Subcutaneous adipose tissue (tissue), 4 donors: ENCODE data around the gene CTDSP2. TPM values are rescaled to one million over a fixed set of nuclear protein-coding genes. Genes with fewer than 3 reads are reported as not detected.

Source experiments
- total RNA-seq, 4 donors: library from RNA; depleted of rRNA; stranded (reverse); fragments of >200 nt; gene quantifications; one replicate each; pipeline ENCODE4 v1.1.0, GENCODE V29; 2016
- TF ChIP-seq, protein P1 (sequence below): fragments of 450-650 bp; IDR thresholded peaks from one replicate; pipeline ENCODE4 v1.5.1; 2016; ENCODE audit warnings: low read depth, mild to moderate bottlenecking, control low read depth, antibody characterized with exemption, moderate library complexity

Gene CTDSP2
- total RNA-seq, 4 donors from 2014 or later, result 126 to 167 (median 139) TPM

DNA sequence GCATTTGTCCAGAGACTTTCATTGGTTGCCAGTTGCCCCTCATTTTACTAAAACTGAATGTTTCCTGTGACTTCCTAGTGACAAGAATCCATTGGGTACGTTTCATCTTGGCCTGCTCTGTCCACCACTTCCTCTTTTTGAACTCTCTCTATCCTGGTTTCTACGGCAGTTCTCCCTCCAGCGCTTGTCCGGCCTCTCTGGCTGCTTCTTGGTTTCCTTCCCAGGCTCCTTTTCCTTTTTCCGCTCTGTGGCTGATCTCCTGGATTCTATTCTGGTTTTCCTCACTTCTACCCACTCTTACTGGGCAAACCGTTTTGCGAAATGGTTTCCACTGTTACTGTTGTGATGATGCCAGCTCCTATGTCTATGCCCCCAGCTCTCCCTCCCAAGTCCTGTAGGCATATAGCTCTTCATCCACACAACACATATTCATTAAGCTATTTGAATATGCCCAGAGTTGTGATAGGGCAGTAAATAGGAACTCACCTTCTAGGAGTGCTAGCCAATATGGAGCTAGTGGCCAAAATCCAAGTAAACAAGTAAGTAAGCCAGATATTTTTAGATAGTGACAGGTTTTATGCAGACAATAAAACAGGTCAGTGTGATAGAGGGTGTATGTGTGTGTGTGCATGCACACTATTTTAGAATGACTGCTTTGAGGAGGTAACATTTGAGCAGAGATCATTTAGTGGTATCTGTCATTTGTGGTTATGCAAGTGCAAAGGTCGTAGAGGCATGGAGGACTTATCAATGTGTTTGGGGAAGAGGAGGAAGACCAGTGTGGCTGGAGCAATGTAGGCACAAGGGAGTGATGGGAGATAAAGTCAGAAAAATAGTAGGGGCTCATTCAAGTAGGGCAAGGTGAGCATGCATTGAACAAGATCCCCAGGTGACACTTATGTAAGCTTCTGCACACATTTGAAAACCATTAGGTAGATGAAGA is 27.9 kb upstream of the CTDSP2 start:
- TF ChIP-seq, protein P1, sequence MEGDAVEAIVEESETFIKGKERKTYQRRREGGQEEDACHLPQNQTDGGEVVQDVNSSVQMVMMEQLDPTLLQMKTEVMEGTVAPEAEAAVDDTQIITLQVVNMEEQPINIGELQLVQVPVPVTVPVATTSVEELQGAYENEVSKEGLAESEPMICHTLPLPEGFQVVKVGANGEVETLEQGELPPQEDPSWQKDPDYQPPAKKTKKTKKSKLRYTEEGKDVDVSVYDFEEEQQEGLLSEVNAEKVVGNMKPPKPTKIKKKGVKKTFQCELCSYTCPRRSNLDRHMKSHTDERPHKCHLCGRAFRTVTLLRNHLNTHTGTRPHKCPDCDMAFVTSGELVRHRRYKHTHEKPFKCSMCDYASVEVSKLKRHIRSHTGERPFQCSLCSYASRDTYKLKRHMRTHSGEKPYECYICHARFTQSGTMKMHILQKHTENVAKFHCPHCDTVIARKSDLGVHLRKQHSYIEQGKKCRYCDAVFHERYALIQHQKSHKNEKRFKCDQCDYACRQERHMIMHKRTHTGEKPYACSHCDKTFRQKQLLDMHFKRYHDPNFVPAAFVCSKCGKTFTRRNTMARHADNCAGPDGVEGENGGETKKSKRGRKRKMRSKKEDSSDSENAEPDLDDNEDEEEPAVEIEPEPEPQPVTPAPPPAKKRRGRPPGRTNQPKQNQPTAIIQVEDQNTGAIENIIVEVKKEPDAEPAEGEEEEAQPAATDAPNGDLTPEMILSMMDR, result no peak

DNA sequence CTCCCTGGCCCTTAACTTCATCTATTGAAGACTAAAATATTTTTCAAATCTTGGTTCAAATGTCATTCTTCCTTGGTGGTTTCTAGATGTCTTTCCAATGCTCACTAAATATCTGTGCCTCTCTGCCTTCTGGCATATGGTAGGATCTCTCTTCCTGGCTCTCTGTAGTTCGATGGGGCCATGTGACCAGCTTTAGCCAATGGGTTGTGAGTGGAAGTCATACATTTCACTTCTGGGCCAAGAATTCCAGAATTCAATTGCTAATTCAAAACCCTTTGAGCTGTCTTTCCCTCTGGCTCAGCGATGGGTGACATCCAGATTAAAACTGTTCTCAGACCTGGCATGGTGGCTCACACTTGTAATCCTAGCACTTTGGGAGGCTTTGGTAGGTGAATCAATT is 25.8 kb upstream of the CTDSP2 start:
- TF ChIP-seq, protein P1, result no peak

DNA sequence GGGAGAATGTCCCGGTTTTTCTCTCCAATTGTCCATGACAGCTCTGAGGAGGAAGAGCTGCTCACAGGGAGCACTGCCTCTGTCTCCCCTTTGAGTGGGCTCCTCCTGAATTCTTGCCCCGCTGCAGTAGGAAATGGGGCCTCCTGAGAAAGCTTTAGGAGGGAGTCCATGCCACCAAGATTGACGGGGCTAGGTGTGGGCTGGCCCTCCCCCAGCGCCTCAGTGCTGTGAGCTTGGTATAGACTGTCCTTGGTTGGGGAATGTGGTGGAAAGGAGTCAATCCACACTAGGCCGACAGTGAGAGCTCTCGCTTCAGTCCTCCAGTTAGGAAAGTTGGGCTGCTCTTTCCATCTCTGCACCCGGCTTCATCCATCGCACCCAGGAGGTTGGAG is 23.4 kb upstream of the CTDSP2 start:
- TF ChIP-seq, protein P1, result no peak

DNA sequence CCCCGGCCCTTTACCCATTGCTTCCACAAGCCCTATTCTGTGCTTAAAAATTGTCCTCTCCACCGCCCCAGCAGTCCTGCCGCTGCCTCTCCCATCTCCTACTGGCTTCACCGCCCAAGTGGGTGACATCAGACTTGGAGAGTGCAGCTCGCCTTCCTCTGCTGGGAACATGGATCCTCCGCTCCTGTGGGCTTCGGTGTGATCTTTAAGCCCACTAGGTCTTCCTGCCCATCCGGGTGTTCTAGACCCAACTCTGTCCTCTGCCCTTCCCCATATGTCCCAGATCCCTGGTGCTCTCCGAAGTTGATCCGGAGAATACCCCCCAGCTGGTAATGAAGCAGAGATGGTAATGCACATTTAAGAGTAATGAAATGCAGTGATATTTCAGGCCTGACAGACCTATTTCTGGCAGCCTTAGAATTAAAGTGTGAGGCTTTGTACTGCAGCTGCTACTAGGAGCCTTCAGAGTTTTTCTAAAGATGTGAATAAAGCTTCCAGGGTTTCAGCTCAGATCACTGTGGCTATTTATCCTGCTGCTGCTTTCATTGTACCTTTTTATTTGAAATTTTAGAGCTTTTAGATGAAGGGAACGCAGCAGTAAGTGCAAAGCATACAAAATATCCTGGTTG is 22.9 kb upstream of the CTDSP2 start:
- TF ChIP-seq, protein P1, result no peak

DNA sequence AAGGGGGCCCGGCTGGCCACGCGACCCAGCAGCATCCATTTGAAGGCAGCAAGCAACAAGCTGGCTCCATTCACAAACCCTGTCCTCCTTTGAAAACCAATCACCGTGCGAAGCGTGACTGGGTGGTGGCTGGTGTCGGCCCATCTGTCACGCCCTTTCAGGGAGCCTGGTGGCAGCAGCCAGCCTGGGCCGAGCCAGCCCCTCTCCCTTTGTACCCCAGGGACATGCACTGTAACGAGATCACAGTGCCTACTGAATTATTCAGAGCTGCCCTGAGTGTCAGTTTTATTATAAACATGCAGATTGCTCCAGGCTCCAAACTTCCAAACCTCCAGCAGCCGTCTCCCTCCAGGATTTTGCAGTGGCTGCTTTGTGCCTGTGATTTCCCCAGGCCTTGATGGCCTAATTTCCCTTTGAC is 22.3 kb upstream of the CTDSP2 start:
- TF ChIP-seq, protein P1, result no peak

DNA sequence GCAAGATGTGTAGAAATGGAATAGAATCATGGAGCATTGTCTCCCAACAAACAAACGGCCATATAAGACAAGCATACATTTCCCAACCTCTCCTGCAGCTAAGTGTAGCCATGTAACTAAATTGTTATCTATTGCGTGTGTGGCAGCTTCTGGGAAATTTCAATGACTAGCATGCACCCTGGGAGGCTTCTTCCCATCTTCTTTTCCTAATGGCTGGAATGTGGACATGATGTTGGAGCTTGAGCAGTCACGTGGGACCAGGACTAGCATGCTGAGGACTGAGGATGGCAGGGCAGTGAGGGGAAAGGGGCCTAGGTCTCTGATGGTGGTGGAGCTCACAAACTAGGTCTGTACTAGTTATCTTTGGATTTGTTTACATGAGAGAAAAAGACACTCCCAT is 21.7 kb upstream of the CTDSP2 start:
- TF ChIP-seq, protein P1, result no peak

DNA sequence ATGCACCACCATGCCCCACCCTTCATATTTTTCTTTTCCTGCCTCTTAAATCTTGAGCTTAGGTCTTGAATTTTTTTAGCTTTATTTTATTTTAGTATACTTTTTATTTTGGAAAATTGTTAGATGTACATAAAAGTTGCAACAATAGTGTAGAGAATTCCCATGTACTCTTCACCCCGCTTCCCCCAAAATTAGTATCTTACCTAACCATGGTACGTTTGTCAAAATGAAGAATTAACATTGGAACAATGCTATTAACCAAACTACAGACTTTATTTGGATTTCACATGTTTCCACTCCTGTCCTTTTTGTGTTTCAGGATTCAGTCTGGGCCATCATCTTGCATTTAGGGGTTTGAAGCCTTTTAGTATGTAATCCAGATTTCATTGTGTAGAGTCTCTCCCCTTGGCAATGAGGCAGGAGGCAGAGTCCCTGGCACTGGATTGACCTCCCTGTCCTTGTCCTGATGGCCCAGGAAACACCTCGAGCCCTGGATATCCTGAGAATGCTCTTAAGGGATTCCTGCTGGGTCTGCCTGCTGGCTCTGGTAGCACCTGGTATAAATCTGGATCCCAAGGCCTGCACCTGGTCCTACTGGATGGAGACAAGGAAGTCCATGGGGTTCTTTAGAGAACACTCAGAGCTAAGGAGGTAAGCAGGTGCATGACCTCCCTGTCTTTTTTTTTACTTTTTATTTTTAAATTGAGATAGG is 19.9 kb upstream of the CTDSP2 start:
- TF ChIP-seq, protein P1, result no peak
